GM13976 (cell line): ENCODE data around the gene CUTA.

ENCODE experiments used
- DNase-seq: peaks from one replicate; pipeline ENCODE4 v3.0.0; 2012; ENCODE audit warnings: low spot score
- CTCF ChIP-seq: IDR thresholded peaks from 2 replicates; pipeline ENCODE4 v1.5.1; 2012; ENCODE audit warnings: borderline replicate concordance, mild to moderate bottlenecking; ENCODE audit not compliant: insufficient read depth; ENCODE audit errors: extremely low read depth, missing control alignments, control extremely low read depth
- in situ Hi-C: fragments of 300-500 bp; cut with MboI; formaldehyde crosslinking; loops from one replicate; pipeline ENCODE4 v1.12.0; 2022; ENCODE audit warnings: low sequenced_read_pairs, mixed read lengths, inconsistent platforms; ENCODE audit not compliant: unreplicated experiment

CUTA gene

DNA sequence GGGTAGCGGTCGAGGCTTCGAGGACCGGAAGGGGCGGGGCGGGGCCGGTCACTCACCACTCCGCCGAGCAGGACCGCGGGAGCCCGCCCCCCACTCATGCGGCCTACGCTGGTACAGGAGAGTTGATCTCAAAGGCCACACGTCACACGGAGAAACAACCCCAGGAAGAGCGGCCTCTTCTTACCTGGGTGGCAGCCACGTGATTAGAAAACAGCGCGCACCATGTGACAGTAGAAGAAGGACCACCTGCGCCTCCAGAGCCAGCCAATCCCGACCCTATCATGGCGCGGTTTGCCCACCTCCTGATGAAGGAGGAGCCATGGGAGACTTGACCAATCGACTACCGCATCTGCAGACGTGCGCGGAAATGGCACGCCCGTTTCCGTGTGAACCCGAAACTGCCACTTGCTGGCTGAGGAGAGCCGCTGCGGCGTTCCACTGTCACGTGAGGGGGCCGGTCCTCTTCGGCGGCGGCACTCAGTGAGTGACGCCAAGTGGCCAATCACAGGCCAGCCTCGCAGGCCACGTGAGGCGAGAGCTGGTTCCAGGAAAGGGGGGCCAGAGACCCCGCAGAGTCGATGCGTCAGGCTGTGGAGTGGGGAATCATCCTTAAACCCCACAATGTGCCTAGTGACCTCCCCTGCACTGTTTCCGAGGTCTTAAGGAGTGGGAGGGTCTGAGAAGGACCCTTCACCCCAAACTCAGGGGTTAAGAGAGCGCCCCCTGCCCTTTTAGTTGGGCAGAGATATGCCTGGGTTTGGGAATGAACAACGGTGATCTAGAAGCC is at the start of gene CUTA:
Gene CUTA (minus strand): TSS at position 205 of the 787 bp plus-strand sequence. CDS start 107 bp downstream, at position 98.
- in situ Hi-C loops = no loop called here
- peak; percentile 48 for TF ChIP-seq CTCF
- peak; percentile 93 for DNase-seq

- TF ChIP-seq CTCF = no peak
- DNase-seq = no peak
- in situ Hi-C loops = no loop called here
These were observed 49.2 kb upstream of the CUTA start for GRCh38 chr6:33467091-33467490.

DNA sequence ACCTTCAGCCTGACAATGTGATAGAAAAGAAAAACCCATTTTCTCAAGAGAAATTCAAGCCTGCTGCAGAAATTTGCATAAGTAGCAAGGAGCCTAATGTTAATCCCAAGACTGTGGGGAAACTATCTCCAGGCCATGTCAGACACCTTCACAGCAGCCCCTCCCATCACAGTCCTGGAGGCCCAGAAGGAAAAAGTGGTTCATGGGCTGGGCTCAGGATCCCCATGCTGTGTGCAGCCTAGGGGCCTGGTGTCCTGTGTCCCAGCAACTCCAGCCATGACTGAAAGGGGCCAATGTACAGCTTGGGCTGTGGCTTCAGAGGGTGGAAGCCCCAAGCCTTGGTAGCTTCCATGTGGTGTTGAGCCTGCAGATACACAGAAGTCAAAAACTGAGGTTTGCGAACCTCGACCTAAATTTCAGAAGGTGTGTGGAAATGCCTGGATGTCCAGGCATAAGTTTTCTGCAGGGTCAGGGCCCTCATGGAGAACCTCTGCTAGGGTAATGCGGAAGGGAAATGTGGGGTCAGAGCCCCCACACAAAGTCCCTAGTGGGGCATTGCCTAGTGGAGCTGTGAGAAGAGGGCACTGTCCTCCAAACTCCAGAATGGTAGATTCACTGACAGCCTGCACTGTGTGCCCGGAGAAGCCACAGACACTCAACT is 48.3 kb upstream of the CUTA start:
- TF ChIP-seq CTCF = no peak
- DNase-seq = no peak
- in situ Hi-C loops = no loop called here

DNA sequence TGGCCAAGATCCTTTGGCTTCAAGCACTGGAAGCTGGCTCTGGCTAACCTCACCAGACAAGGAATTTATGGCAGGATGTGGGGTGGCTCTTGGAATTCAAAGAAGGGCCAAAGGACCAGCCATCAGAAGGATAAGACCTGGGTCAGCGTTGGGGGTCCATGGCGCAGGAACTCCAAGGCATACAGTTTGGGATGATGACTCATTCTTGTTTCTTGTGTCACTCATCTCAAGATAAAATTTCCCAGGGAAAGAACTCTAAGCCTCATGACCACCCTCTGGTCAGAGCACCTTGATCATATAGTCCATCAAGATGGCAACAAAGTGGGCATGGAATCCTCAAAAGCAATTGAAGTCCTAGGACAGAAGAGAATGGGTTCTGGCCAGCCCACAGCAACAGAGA is 41.3 kb upstream of the CUTA start:
- no peak for TF ChIP-seq CTCF
- no peak for DNase-seq
- in situ Hi-C loops = no loop called here

- DNase-seq = no peak
- TF ChIP-seq CTCF = peak; percentile 0
- in situ Hi-C loops = no loop called here
These were observed 40.8 kb upstream of the CUTA start for GRCh38 chr6:33458676-33459075.

- no peak for DNase-seq
- no peak for TF ChIP-seq CTCF
- in situ Hi-C loops = no loop called here
These were observed 38.2 kb upstream of the CUTA start for GRCh38 chr6:33456156-33456555.
